ENCODE data around the gene PPP4R4.

DNA sequence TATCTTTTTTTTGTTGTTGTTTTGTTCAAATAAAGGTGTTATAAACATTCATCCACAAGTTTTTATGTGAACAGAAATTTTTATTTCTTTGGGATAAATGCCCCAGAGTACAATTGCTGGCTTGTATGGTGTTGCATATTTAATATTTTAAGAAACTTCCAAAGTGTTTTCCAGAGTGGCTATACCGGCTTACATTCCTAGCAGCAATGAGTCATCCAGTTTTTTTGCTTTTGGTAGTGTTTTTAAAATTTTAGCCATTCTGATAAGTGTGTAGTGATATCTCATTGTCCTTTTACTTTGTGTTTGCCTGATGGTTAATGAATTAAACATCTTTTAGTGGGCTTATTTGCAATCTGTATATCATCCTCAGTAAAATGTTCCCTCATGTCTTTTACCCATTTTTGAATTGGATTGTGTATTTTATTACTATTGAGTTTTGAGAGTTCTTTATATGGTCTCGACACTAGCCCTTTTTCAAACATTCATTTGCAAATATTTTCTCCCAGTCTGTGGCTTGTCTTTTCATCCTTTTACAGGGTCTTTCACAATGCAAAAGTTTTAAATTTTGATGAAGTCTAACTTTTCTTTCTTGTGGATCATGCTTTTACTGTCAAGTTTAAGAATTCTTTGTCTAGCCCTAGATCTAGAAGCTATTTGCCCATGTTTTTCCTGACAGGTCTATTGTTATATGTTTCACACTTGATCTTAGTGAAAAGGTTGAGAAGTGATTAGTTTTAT, 29.5 kb downstream of the PPP4R4 start:
- TF ChIP-seq POLR2AphosphoS5 (IDR thresholded peaks at IDR 0.05; ENCODE audit: low read depth, low read length) (no peak), POLR2A (IDR thresholded peaks at IDR 0.05; ENCODE audit: low read depth, low read length) (no peak), TAF1 (IDR thresholded peaks at IDR 0.05; ENCODE audit: borderline replicate concordance, low read depth, low read length) (no peak)
